GM21528 (cell line): ENCODE data around the gene ANKRD36.
"Not testable (repeated sequence)": the region's sequence is repeated elsewhere in the genome, so short reads cannot be mapped to it uniquely, and the experiment has no call there.

Source experiments
- ATAC-seq: cut with Tn5 transposase; IDR thresholded peaks from one replicate; pipeline ENCODE4 v1.9.1; 2021; ENCODE audit warnings: mild to moderate bottlenecking, moderate library complexity; ENCODE audit not compliant: unreplicated experiment, low FRiP score

ANKRD36 gene

DNA sequence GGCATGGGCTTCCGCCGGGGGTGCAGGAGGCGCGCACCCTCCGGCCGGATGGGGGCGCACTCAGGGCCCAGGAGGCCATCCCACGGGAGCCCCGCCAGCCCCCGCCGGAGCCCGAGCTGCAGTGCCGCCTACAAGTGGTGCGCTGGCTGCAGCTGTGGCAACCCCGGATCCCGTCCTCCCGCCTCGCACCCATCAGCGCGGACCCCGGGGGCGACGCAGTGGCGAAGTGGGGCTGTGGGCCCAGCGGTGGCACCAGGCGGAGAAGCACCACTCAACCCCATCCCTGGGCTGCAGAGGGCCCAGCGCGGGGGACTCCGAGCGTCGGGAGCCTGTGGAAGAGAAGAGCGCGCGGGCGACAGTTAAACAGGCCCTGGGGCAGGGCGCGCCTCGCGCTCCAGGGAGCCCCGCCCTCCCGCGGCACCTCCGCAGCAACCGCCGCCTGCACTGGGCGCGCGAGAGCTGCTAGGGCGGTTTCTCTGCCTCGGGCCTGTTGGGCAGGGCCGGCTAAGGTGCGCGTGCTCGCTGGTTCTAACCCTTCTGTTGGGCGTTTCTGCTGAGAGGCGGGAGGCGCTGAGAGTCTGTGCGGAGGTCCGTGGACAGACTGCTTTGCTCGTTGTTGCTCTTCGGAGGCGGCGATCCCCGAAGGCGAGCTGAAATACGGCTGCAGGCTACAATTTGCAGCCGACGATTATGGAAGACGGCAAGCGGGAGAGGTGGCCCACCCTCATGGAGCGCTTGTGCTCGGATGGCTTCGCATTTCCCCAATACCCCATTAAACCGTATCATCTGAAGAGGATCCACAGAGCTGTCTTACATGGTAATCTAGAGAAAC lies at the start of gene ANKRD36:
Gene ANKRD36, plus strand, starts transcription at position 104 of the 832 bp plus-strand sequence. Its CDS starts 587 bp downstream, at position 691.
- peak; percentile 93 for ATAC-seq

- not testable (repeated sequence) for ATAC-seq
Measured at GRCh38 chr2:97066030-97066429, 46.9 kb upstream of the ANKRD36 start.

- ATAC-seq, result no peak
Measured at GRCh38 chr2:97067279-97068004, 45.5 kb upstream of the ANKRD36 start.

DNA sequence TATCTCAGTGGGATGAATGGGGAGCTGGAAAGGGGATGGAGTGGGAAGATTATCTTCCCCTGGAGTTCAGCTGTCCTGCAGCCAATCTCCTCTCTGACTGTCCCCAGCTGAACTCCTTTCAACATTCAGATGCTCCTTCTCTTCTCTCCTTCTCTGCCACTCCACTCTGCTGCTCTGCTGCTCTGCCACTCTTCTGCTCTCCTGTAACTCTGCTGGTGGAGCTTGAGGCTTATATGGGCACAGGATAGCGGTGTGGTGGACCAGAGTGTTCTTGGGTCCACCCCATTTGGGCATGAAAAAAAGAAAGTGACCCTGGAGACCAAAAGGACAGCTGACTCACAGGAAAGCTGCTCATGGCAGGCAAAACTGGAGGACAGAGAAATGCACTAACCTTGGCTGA lies 44.9 kb upstream of the ANKRD36 start:
- no peak for ATAC-seq

GRCh38 chr2:97068722-97069121 lies 44.2 kb upstream of the ANKRD36 start:
- ATAC-seq, result not testable (repeated sequence)

GRCh38 chr2:97070915-97071314 lies 42.0 kb upstream of the ANKRD36 start:
- not testable (repeated sequence) for ATAC-seq

GRCh38 chr2:97077213-97077612 lies 35.7 kb upstream of the ANKRD36 start:
- ATAC-seq, result not testable (repeated sequence)

- ATAC-seq, result not testable (repeated sequence)
Measured at GRCh38 chr2:97080855-97081254, 32.1 kb upstream of the ANKRD36 start.

DNA sequence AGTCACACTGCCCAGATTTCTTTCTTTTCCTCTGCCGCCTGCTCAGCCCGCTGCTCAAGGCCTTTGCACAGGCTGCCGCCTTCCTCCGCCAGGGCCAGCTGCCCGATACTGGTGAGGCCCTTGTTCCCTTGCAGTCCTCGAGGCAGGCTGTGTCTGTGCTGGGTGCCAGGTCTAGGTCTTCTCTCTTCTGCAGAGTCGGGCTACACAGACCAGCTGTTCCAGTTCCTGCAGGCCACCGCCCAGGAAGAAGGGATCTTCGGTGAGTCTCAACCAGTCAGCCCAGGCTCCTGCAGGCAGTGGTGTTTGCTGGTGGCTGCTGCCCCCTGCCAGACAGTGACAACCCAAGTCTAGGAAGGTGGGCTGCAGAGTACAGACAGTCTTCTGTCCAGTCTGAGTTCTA lies 30.7 kb upstream of the ANKRD36 start:
- not testable (repeated sequence) for ATAC-seq

- ATAC-seq, result not testable (repeated sequence)
Measured at GRCh38 chr2:97083516-97083915, 29.4 kb upstream of the ANKRD36 start.

DNA sequence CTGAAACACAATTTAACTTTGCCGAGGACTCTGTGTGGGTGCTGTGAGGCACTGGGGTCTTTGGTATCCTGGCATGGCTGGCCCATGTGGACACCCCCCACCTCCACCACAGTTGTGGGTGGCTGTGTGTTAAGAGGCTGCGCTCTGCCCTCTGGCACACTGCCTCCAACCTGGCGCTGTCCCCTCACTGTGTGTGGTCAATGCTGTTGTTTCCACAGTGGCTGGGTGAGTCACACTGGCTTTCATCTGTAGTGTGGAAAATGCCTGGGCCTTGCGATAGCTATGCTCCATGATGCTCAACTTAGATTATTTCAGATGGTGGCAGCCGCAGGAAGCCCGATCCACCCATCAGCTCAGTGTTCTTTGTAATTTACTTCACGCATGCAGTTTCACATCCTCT lies 27.9 kb upstream of the ANKRD36 start:
- not testable (repeated sequence) for ATAC-seq

DNA sequence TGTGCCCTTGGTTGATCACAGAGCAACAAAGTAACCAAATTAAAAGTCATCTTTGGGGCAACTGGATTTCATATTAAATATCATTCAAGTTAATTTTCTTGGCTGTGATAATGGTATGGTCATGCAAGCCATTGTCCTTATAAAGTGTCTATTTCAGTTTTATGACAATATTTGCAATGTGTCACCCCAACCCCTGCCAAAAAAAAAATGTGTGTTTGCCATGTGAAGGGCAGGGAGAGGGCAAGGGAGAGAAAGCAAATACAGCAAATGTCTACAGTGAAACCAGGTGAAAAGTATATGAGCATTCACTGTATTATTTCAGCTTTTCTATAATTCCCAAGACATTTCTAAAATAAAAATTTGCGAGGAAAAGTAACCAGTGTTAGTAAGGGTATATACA lies 24.2 kb upstream of the ANKRD36 start:
- not testable (repeated sequence) for ATAC-seq

GRCh38 chr2:97092946-97093345 lies 20.0 kb upstream of the ANKRD36 start:
- ATAC-seq, result not testable (repeated sequence)

- ATAC-seq, result not testable (repeated sequence)
Measured at GRCh38 chr2:97093983-97094771, 18.8 kb upstream of the ANKRD36 start.

DNA sequence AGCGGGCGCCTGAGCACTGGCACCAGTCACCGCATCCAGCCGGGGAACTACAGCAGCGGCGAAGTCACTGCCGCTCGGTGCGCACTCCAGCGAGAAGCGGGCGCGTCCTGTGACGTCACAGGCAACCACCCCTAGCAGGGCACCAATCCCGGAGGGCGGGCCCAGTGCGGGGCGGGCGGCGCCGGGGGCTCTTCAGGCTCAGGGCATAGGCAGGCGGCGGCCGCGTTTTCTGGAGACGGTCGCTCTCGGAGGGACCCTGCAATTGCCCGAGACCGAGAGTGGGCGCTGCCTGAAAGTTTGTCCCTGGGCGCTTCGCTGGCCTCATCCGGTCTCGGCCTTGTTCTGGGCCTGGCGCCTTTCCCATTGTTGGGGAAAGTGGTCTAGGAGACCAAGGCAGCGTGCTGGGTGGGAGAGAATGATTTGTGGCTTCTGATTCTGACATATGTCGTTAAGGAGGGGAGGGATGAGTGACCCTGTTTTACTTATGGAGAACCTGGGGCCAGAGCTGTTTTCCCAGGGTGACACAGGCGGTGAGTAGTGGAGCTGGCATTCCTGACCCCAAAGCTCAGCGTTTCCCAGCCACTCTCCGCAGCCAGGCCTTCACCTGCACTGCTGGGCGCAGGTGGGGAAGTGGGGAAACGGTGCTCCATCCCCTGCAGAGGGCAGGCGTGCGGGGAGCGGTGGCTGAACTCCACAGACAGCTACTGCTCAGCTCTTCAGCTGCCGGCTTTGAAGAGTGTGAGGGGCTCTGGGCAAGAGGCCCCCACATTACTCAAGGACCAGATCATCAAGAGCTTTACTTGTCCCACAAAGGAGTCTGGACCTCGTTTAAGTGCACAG lies 18.0 kb upstream of the ANKRD36 start, which contains the start of gene FAHD2B:
Gene FAHD2B, minus strand, starts transcription at position 111 of the 840 bp plus-strand sequence. CDS start 3,176 bp downstream, outside the sequence.
- peak; percentile 85 for ATAC-seq

DNA sequence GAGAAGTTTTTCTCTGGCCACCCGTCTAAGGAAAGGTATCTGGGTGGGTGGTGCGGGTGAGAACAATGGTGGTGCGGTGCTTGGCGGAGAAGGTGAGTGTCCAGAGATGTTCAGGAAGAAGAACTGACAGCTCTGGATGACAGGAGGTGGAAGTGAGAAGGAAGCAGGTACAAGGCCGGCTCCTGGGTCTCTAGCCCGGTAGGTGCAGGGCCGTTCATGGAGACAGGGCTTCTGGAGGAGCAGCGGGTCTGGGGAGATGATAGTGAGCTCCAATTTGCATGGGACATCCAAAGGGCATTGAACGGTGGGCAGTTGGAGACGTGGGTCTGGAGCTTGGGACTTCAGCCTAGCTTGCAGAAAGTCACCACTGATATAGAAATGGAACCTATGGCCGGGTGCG lies 17.3 kb upstream of the ANKRD36 start:
- ATAC-seq, result no peak

- not testable (repeated sequence) for ATAC-seq
Measured at GRCh38 chr2:97098786-97099372, 14.1 kb upstream of the ANKRD36 start.

DNA sequence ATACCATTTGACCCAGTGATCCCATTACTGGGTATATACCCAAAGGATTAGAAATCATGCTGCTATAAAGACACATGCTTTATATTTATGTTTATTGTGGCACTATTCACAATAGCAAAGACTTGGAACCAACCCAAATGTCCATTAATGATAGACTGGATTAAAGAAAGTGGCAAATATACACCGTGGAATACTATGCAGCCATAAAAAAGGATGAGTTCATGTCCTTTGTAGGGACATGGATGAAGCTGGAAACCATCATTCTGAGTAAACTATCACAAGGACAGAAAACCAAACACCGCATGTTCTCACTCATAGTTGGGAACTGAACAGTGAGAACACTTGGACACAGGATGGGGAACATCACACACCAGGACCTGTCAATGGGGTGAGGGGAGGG lies 6.1 kb upstream of the ANKRD36 start:
- not testable (repeated sequence) for ATAC-seq

DNA sequence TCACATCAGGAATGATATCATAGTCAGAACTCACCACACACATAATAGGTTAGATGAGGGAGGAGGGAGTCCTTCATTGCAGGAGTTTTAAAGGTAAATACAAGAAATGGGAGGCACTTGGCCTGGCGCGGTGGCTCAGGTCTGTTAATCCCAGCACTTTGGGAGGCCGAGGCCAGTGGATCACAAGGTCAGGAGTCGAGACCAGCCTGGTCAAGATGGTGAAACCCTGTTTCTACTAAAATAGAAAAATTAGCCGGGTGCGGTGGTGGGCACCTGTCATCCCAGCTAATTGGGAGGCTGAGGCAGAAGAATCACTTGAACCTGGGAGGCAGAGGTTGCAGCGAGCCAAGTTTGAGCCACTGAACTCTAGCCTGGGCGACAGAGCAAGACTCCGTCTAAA lies 1.7 kb upstream of the ANKRD36 start:
- ATAC-seq, result not testable (repeated sequence)
